Osteocyte (in vitro differentiated cells): Measurements from ENCODE around the gene RGS8. TPM values are rescaled to one million over a fixed set of nuclear protein-coding genes. Genes with fewer than 3 reads are reported as not detected.

Experiments used
- DNase-seq: peaks from one replicate; pipeline ENCODE4 v3.0.0; 2021; ENCODE audit warnings: mixed read lengths; ENCODE audit not compliant: unreplicated experiment; ENCODE audit errors: extremely low spot score
- H3K27ac Mint-ChIP-seq: one replicate; pipeline ENCODE4 v1.8.0; 2021; ENCODE audit warnings: mild to moderate bottlenecking, mixed read lengths; ENCODE audit not compliant: unreplicated experiment
- H3K27me3 Mint-ChIP-seq: one replicate; pipeline ENCODE4 v1.8.0; 2021; ENCODE audit warnings: mixed read lengths; ENCODE audit not compliant: unreplicated experiment
- H3K36me3 Mint-ChIP-seq: one replicate; pipeline ENCODE4 v1.8.0; 2021; ENCODE audit warnings: mixed read lengths; ENCODE audit not compliant: unreplicated experiment
- H3K4me1 Mint-ChIP-seq: one replicate; pipeline ENCODE4 v1.8.0; 2021; ENCODE audit warnings: mixed read lengths; ENCODE audit not compliant: unreplicated experiment
- H3K4me3 Mint-ChIP-seq: one replicate; pipeline ENCODE4 v1.8.0; 2021; ENCODE audit warnings: mild to moderate bottlenecking, moderate library complexity, mixed read lengths; ENCODE audit not compliant: unreplicated experiment
- H3K9me3 Mint-ChIP-seq: one replicate; pipeline ENCODE4 v1.8.0; 2021; ENCODE audit warnings: mixed read lengths; ENCODE audit not compliant: unreplicated experiment
- CTCF ChIP-seq: fragments of 200-600 bp; sonication (generic); IDR thresholded peaks from 2 replicates; pipeline ENCODE4 v1.5.0; 2021; ENCODE audit warnings: antibody characterized with exemption, mild to moderate bottlenecking, moderate library complexity
- total RNA-seq: library from RNA; stranded (reverse); gene quantifications from 2 replicates; pipeline ENCODE4 v1.2.1, GENCODE V29; 2021

RGS8 gene
- total RNA-seq, 1 donor from 2014 or later, result not detected

GRCh38 chr1:182649041-182649440 lies 35.3 kb downstream of the RGS8 start:
- peaks cover 11% of the 10 kb centered on the region for H3K27me3 Mint-ChIP-seq
- H3K36me3 Mint-ChIP-seq, result no peaks in the 10 kb centered on the region
- no peak overlapping the region for H3K27ac Mint-ChIP-seq
- H3K4me1 Mint-ChIP-seq, result no peaks in the 10 kb centered on the region
- no peak for TF ChIP-seq CTCF
- H3K4me3 Mint-ChIP-seq, result no peak overlapping the region
- no peaks in the 10 kb centered on the region for H3K9me3 Mint-ChIP-seq
- DNase-seq, result no peak

- no peaks in the 10 kb centered on the region for H3K9me3 Mint-ChIP-seq
- no peaks in the 10 kb centered on the region for H3K36me3 Mint-ChIP-seq
- DNase-seq, result no peak
- no peak for TF ChIP-seq CTCF
- H3K27ac Mint-ChIP-seq, result no peak overlapping the region
- H3K4me3 Mint-ChIP-seq, result no peak overlapping the region
- peaks cover 9% of the 10 kb centered on the region for H3K27me3 Mint-ChIP-seq
- no peaks in the 10 kb centered on the region for H3K4me1 Mint-ChIP-seq
Measured at GRCh38 chr1:182646739-182647138, 37.6 kb downstream of the RGS8 start.

GRCh38 chr1:182644886-182645285 lies 39.5 kb downstream of the RGS8 start:
- no peak overlapping the region for H3K27ac Mint-ChIP-seq

GRCh38 chr1:182643699-182644098 lies 40.7 kb downstream of the RGS8 start:
- DNase-seq, result no peak
- Mint-ChIP-seq H3K27ac (no peak overlapping the region), H3K36me3 (no peaks in the 10 kb centered on the region), H3K27me3 (peaks cover 4% of the 10 kb centered on the region), H3K9me3 (no peaks in the 10 kb centered on the region), H3K4me1 (peaks cover 5% of the 10 kb centered on the region), H3K4me3 (no peak overlapping the region)
- TF ChIP-seq CTCF, result no peak

More at GRCh38 chr1:182644886-182645285, 39.5 kb downstream of the RGS8 start:
- TF ChIP-seq CTCF, result no peak
- H3K27me3 Mint-ChIP-seq, result peaks cover 4% of the 10 kb centered on the region
- no peak for DNase-seq
- H3K4me3 Mint-ChIP-seq, result no peak overlapping the region
- no peaks in the 10 kb centered on the region for H3K9me3 Mint-ChIP-seq
- H3K36me3 Mint-ChIP-seq, result no peaks in the 10 kb centered on the region
- H3K4me1 Mint-ChIP-seq, result peaks cover 5% of the 10 kb centered on the region

GRCh38 chr1:182642461-182642860 lies 41.9 kb downstream of the RGS8 start:
- peaks cover 5% of the 10 kb centered on the region for H3K4me1 Mint-ChIP-seq
- H3K27me3 Mint-ChIP-seq, result no peaks in the 10 kb centered on the region
- DNase-seq, result no peak
- H3K36me3 Mint-ChIP-seq, result no peaks in the 10 kb centered on the region
- no peak for TF ChIP-seq CTCF
- no peaks in the 10 kb centered on the region for H3K9me3 Mint-ChIP-seq
- no peak overlapping the region for H3K27ac Mint-ChIP-seq
- H3K4me3 Mint-ChIP-seq, result no peak overlapping the region
